ENCODE data around the gene OR7A10.

Gene OR7A10

DNA sequence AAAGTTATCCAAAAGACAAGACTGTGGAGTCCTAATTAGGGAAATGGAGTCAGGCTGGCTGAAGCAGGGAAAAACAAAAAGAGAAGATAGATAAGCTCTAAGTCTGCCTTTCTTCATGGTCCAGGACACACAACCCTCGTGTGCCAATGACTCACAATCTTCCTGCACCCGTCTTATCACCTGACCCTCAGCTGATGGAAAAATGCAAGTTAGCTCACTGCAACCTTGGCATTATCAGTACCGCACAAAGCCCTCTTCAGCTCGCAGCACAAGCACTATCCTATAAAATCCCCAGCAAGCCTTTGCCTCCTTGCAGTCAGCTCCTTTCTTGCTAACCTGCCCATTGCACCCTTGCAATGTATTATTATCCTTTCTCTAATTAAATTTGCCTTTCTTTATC is 18.0 kb downstream of the OR7A10 start:
- Histone ChIP-seq H3K36me3 (ENCODE audit: insufficient read depth, low read length) (no peaks in the 10 kb centered on the region), H3K9me3 (replicated peaks; ENCODE audit: low read length) (no peaks in the 10 kb centered on the region), H3K27me3 (ENCODE audit: control insufficient read depth, insufficient read depth, low read length) (no peaks in the 10 kb centered on the region), H3K9ac (ENCODE audit: low read depth, low read length) (no peak overlapping the region), H3K4me3 (ENCODE audit: low read length) (no peak overlapping the region), H3K4me2 (ENCODE audit: low read length) (no peak overlapping the region), H3K4me1 (ENCODE audit: control insufficient read depth, insufficient read depth, low read length) (no peaks in the 10 kb centered on the region)

DNA sequence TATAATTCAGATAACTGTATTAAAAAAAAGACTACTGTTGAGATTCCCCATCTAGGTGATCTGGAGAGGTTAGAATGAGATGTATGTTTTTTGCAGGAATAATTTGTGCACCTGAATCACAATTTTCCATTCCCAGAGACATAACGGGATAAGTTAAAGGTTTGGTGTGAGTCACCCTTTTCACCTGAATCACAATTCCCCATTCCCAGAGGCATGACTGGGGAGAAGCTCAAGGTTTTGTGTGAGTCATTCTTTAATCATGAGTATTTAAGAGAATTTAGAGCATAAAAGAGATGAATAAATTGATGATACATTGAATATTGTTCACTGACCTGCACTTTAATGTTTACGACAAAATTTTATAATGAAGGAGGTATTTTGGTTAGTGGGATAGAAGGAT is 22.7 kb downstream of the OR7A10 start:
- H3K4me2 ChIP-seq (ENCODE audit: low read length), result no peak overlapping the region
- H3K4me1 ChIP-seq (ENCODE audit: control insufficient read depth, insufficient read depth, low read length), result no peaks in the 10 kb centered on the region
- no peak overlapping the region for H3K4me3 ChIP-seq (ENCODE audit: low read length)
- H3K36me3 ChIP-seq (ENCODE audit: insufficient read depth, low read length), result no peaks in the 10 kb centered on the region
- H3K9ac ChIP-seq (ENCODE audit: low read depth, low read length), result no peak overlapping the region
- H3K9me3 ChIP-seq (replicated peaks; ENCODE audit: low read length), result no peaks in the 10 kb centered on the region
- H3K27me3 ChIP-seq (ENCODE audit: control insufficient read depth, insufficient read depth, low read length), result no peaks in the 10 kb centered on the region

DNA sequence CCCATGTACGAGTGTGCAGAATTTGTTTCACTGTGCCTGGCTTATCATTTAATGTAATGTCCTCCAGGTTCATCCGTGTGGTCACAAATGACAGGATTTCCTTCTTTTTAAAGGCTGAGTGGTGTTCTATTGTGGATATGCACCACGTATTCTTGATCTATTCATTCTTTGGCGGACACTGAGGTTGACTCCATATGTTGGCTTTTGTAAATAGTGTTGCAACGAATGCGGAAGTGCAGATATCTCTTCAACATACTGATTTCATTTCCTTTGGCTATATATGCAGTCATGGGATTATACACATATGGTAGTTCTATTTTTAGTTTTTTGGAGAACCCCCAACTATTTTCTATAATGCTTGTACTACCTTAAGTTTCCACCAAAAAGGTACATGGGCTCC is 26.8 kb downstream of the OR7A10 start:
- Histone ChIP-seq H3K9ac (ENCODE audit: low read depth, low read length) (no peak overlapping the region), H3K4me2 (ENCODE audit: low read length) (no peak overlapping the region), H3K4me1 (ENCODE audit: control insufficient read depth, insufficient read depth, low read length) (no peaks in the 10 kb centered on the region), H3K4me3 (ENCODE audit: low read length) (no peak overlapping the region), H3K27me3 (ENCODE audit: control insufficient read depth, insufficient read depth, low read length) (no peaks in the 10 kb centered on the region), H3K9me3 (replicated peaks; ENCODE audit: low read length) (no peaks in the 10 kb centered on the region), H3K36me3 (ENCODE audit: insufficient read depth, low read length) (no peaks in the 10 kb centered on the region)

DNA sequence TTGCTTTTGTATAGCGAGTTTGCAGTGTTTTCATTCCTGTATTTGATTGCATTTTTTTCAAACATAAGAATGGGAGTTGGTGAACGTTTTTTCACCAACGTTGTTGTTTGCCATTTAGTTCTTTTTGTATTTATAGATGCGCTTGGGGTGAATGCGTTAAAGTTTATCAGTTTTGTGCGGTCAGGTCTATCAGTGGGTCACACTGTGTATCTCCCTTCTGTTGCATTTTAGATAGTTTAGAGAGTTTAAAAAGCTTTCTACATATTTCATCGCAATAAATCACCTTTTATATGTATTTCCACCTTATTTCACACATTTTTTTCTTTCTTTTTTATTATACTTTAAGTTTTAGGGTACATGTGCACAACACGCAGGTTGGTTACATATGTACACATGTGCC is 30.1 kb downstream of the OR7A10 start:
- no peak overlapping the region for H3K4me2 ChIP-seq (ENCODE audit: low read length)
- no peak overlapping the region for H3K9ac ChIP-seq (ENCODE audit: low read depth, low read length)

DNA sequence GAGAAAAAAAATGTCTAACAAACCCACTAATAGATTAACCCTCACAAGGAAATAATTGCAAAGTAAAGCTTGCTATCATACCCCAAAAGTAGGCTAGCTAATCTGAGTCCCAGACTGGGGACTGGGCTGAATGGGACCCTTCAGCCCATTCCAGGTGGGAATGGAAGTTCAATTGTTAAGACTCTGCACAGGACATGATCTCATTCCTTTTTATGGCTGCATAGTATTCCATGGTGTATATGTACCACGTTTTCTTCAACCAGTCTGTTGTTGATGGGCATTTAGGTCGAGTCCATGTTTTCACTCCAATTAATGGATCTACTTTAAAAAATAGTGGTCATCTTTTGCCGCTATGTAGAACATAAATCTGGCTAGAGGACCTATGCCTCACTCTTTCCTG is 31.7 kb downstream of the OR7A10 start:
- H3K9me3 ChIP-seq (replicated peaks; ENCODE audit: low read length), result no peaks in the 10 kb centered on the region
- H3K4me2 ChIP-seq (ENCODE audit: low read length), result no peak overlapping the region
- no peak overlapping the region for H3K4me3 ChIP-seq (ENCODE audit: low read length)
- H3K36me3 ChIP-seq (ENCODE audit: insufficient read depth, low read length), result no peaks in the 10 kb centered on the region
- H3K9ac ChIP-seq (ENCODE audit: low read depth, low read length), result no peak overlapping the region
- H3K27me3 ChIP-seq (ENCODE audit: control insufficient read depth, insufficient read depth, low read length), result no peaks in the 10 kb centered on the region
- no peaks in the 10 kb centered on the region for H3K4me1 ChIP-seq (ENCODE audit: control insufficient read depth, insufficient read depth, low read length)

More for the DNA sequence above, 30.1 kb downstream of the OR7A10 start:
- no peaks in the 10 kb centered on the region for H3K9me3 ChIP-seq (replicated peaks; ENCODE audit: low read length)
- no peaks in the 10 kb centered on the region for H3K4me1 ChIP-seq (ENCODE audit: control insufficient read depth, insufficient read depth, low read length)
- no peak overlapping the region for H3K4me3 ChIP-seq (ENCODE audit: low read length)
- H3K27me3 ChIP-seq (ENCODE audit: control insufficient read depth, insufficient read depth, low read length), result no peaks in the 10 kb centered on the region
- no peaks in the 10 kb centered on the region for H3K36me3 ChIP-seq (ENCODE audit: insufficient read depth, low read length)

DNA sequence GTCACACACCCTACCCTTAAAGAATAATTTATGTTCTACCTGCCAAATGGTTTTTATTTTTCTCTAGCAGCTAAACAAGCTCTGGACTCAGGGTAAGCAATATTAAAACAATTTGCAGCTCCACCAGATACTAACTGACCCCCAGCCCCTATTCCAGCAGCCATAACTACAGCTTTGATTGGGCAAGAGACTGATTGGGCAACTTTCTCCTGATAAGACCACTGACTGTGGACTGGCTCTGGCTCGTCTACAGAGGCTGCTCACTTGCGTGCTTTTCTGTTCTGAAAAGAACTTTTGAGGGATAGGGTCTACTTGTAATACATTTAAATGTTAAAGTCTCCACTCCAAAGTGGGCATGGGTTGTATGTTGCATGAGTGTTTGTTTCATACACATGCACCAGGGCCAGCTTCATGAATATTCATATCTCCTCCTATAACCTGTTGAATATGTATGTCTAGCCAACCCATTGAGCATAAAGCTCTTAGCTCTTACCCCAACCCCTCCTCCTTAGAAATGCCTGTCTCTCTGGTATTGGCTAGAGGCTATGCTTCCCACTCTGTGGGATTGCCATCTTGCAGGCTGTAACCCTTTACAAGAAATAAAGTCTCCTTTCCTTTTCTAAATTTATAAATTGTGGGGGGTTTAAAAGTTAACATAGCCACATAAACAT is 33.6 kb downstream of the OR7A10 start:
- Histone ChIP-seq H3K4me1 (ENCODE audit: control insufficient read depth, insufficient read depth, low read length) (no peaks in the 10 kb centered on the region), H3K9ac (ENCODE audit: low read depth, low read length) (no peak overlapping the region), H3K36me3 (ENCODE audit: insufficient read depth, low read length) (no peaks in the 10 kb centered on the region), H3K4me2 (ENCODE audit: low read length) (no peak overlapping the region), H3K9me3 (replicated peaks; ENCODE audit: low read length) (no peaks in the 10 kb centered on the region), H3K27me3 (ENCODE audit: control insufficient read depth, insufficient read depth, low read length) (no peaks in the 10 kb centered on the region), H3K4me3 (ENCODE audit: low read length) (no peak overlapping the region)

DNA sequence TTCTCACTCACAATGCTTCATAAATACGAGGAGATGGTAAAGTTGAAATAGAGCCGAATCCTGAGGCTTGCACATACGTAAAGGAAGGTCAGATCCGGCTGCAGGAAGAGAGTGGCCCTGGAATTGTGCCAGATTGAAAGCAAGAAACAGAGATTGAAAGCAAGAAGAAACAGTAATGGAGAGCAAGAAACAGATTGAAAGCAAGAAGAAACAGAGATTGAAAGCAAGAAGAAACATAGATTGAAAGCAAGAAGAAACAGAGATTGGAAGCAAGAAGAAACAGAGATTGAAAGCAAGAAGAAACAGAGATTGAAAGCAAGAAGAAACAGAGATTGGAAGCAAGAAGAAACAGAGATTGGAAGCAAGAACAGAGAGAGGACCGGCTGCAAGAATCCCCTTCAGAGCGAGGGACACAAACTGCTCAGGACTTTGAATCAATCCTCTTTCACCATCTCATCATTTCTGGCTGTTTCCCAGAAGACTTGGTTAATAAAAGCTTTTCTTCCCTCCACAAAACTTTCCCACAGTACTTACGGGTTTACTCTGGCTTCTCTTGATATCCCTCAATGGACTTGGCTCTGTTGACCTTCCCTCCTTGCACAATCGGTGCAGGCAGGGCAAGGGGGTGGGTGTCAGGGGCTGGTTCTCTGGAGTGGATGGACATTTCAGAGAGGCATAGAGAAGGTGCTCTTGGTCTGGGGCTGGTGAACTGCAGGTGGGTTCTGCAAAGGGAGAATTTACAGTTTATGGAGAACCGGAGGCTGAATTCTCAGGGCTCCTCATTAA is 39.3 kb downstream of the OR7A10 start:
- Histone ChIP-seq H3K4me3 (ENCODE audit: low read length) (no peak overlapping the region), H3K4me2 (ENCODE audit: low read length) (no peak overlapping the region), H3K9me3 (replicated peaks; ENCODE audit: low read length) (no peaks in the 10 kb centered on the region), H3K27me3 (ENCODE audit: control insufficient read depth, insufficient read depth, low read length) (no peaks in the 10 kb centered on the region), H3K36me3 (ENCODE audit: insufficient read depth, low read length) (no peaks in the 10 kb centered on the region), H3K9ac (ENCODE audit: low read depth, low read length) (no peak overlapping the region), H3K4me1 (ENCODE audit: control insufficient read depth, insufficient read depth, low read length) (no peaks in the 10 kb centered on the region)

DNA sequence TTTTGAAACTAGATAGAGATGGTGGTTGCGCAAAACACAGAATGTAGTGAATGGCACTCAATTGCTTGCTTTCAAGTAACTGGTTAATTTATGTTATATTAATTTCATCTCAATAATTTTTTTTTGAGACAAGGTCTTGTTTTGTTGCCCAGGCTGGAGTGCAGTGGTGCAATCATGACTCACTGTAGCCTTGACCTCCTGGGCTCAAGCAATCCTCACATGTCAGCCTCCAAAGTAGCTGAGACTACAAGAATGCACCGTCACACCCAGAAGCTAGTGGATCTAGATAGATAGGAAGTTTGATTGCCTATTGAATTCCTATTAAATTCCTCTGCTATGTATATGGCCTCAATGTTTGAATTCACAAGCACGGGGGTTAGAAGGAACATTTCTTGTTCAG is 44.0 kb downstream of the OR7A10 start:
- Histone ChIP-seq H3K27me3 (ENCODE audit: control insufficient read depth, insufficient read depth, low read length) (peaks cover 2% of the 10 kb centered on the region), H3K4me2 (ENCODE audit: low read length) (no peak overlapping the region), H3K9me3 (replicated peaks; ENCODE audit: low read length) (no peaks in the 10 kb centered on the region)

DNA sequence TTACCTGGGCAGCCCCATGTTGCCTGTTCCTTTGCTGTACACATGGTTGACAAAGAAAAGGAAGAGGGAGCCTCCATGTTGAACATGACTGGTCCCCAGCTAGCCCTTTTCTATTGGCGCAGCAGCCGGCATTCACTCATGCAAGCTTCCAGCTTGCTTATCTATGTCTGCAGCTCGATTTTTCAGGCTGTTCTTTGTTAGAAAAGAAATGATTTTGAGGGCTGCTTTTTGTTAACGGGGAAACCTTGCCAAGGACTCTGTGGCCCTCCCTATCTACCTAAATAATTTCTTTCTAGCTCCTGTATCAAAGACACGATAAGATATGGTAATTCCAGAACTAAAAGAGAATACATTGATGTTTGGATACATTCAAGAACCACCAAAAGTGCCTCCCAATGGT is 50.0 kb downstream of the OR7A10 start:
- H3K27me3 ChIP-seq (ENCODE audit: control insufficient read depth, insufficient read depth, low read length), result peaks cover 2% of the 10 kb centered on the region
- H3K4me2 ChIP-seq (ENCODE audit: low read length), result no peak overlapping the region
- no peaks in the 10 kb centered on the region for H3K9me3 ChIP-seq (replicated peaks; ENCODE audit: low read length)
- H3K36me3 ChIP-seq (ENCODE audit: insufficient read depth, low read length), result no peaks in the 10 kb centered on the region
- no peak overlapping the region for H3K9ac ChIP-seq (ENCODE audit: low read depth, low read length)
- no peaks in the 10 kb centered on the region for H3K4me1 ChIP-seq (ENCODE audit: control insufficient read depth, insufficient read depth, low read length)
- no peak overlapping the region for H3K4me3 ChIP-seq (ENCODE audit: low read length)

More for the DNA sequence above, 44.0 kb downstream of the OR7A10 start:
- H3K9ac ChIP-seq (ENCODE audit: low read depth, low read length), result no peak overlapping the region
- no peaks in the 10 kb centered on the region for H3K36me3 ChIP-seq (ENCODE audit: insufficient read depth, low read length)
- no peaks in the 10 kb centered on the region for H3K4me1 ChIP-seq (ENCODE audit: control insufficient read depth, insufficient read depth, low read length)
- no peak overlapping the region for H3K4me3 ChIP-seq (ENCODE audit: low read length)

DNA sequence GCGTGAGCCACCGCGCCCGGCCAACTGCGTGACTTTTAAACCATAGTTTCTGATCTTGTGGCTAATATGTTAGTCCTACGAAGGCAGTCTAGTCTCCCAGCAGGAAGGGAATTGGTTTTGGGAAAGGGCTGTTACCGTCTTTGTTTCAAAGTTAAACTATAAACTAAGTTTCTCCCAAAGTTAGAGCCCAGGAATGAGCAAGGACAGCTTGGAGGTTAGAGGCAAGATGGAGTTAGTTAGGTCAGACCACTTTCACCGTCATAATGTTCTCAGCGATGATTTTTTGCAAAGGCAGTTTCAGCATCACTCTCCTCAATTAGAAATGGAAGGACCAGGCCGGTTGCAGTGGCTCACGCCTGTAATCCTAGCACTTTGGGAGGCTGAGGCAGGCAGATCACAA is 52.7 kb downstream of the OR7A10 start:
- H3K4me1 ChIP-seq (ENCODE audit: control insufficient read depth, insufficient read depth, low read length), result no peaks in the 10 kb centered on the region

DNA sequence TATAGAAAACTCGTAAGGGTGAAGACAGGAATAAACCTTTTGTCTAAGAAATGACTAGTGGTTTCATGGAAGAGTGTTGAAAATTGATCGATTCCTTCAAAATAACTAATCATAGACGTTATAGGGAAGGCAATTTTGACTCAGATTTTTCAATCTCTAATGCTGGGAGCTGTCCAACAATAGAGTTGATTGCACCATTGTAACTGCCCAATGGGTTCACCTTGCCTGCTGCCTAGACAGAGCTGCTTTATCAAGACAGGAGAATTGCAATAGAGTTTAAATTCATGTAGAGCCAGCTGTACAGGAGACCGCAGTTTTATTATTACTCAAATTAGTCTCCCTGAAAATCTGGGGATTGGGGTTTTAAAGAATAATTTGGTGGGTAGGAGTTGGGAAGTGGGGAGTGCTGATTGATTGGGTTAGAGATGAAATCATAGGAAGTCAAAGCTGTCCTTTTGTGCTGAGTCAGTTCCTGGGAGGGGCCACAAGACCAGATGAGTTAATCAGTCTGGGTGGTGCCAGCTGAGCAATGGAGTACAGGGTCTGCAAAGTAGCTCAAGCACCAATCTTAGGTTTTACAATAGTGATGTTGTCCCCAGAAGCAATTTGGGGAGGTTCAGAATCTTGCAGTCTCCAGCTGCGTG is 53.5 kb downstream of the OR7A10 start:
- H3K36me3 ChIP-seq (ENCODE audit: insufficient read depth, low read length), result no peaks in the 10 kb centered on the region
- no peak overlapping the region for H3K4me3 ChIP-seq (ENCODE audit: low read length)
- H3K4me2 ChIP-seq (ENCODE audit: low read length), result no peak overlapping the region
- no peak overlapping the region for H3K9ac ChIP-seq (ENCODE audit: low read depth, low read length)
- H3K4me1 ChIP-seq (ENCODE audit: control insufficient read depth, insufficient read depth, low read length), result no peaks in the 10 kb centered on the region
- no peaks in the 10 kb centered on the region for H3K9me3 ChIP-seq (replicated peaks; ENCODE audit: low read length)
- no peaks in the 10 kb centered on the region for H3K27me3 ChIP-seq (ENCODE audit: control insufficient read depth, insufficient read depth, low read length)

More for the DNA sequence above, 52.7 kb downstream of the OR7A10 start:
- no peak overlapping the region for H3K4me2 ChIP-seq (ENCODE audit: low read length)
- no peaks in the 10 kb centered on the region for H3K9me3 ChIP-seq (replicated peaks; ENCODE audit: low read length)
- H3K4me3 ChIP-seq (ENCODE audit: low read length), result no peak overlapping the region
- H3K9ac ChIP-seq (ENCODE audit: low read depth, low read length), result no peak overlapping the region
- no peaks in the 10 kb centered on the region for H3K36me3 ChIP-seq (ENCODE audit: insufficient read depth, low read length)
- H3K27me3 ChIP-seq (ENCODE audit: control insufficient read depth, insufficient read depth, low read length), result peaks cover 2% of the 10 kb centered on the region
